OCI-LY3 (cell line): ENCODE measurements around the gene USP4.

ENCODE experiments used
- H2AFZ ChIP-seq: fragments of 200-600, 300-600 bp; shearing (Covaris generic); 2 replicates; pipeline ENCODE4 v1.6.0; 2014; ENCODE audit warnings: antibody characterized with exemption, low read depth, low read length
- H3K27ac ChIP-seq: fragments of 200-600, 300-600 bp; sonication (generic); 2 replicates; pipeline ENCODE4 v1.5.1; 2014; ENCODE audit warnings: mild to moderate bottlenecking, low read length, moderate library complexity, mixed read lengths
- H3K27me3 ChIP-seq: fragments of 200-600, 300-600 bp; sonication (generic); 2 replicates; pipeline ENCODE4 v1.6.1; 2014; ENCODE audit warnings: low read depth, low read length, mixed read lengths
- H3K36me3 ChIP-seq: fragments of 200-600, 300-600 bp; sonication (generic); replicated peaks from 2 replicates; pipeline ENCODE3; 2014; ENCODE audit warnings: low read depth, low read length, mixed read lengths
- H3K4me1 ChIP-seq: fragments of 300-600, 200-600 bp; sonication (generic); 2 replicates; pipeline ENCODE4 v1.6.1; 2014; ENCODE audit warnings: low read length, mixed read lengths
- H3K4me2 ChIP-seq: fragments of 200-600, 300-600 bp; sonication (generic); 2 replicates; pipeline ENCODE4 v1.6.1; 2014; ENCODE audit warnings: low read length, mixed read lengths
- H3K4me3 ChIP-seq: fragments of 300-600, 200-600 bp; sonication (generic); 2 replicates; pipeline ENCODE4 v1.5.1; 2014; ENCODE audit warnings: antibody characterized with exemption, mild to moderate bottlenecking, low read length, moderate library complexity
- H3K79me2 ChIP-seq: fragments of 300-600, 200-600 bp; shearing (Covaris generic); 2 replicates; pipeline ENCODE4 v1.6.1; 2014; ENCODE audit warnings: mild to moderate bottlenecking, low read length, mixed read lengths
- H3K9ac ChIP-seq: fragments of 300-600, 200-600 bp; shearing (Covaris generic); 2 replicates; pipeline ENCODE4 v1.6.0; 2014; ENCODE audit warnings: mild to moderate bottlenecking, low read length, moderate library complexity
- H3K9me3 ChIP-seq: fragments of 200-600, 300-600 bp; shearing (Covaris generic); 2 replicates; pipeline ENCODE4 v1.6.1; 2014; ENCODE audit warnings: low read length, mixed read lengths; ENCODE audit not compliant: insufficient read depth
- H4K20me1 ChIP-seq: fragments of 200-600, 300-600 bp; sonication (generic); 2 replicates; pipeline ENCODE4 v1.6.1; 2016; ENCODE audit warnings: low read length, mixed read lengths; ENCODE audit not compliant: insufficient read depth
- CTCF ChIP-seq: fragments of 200-600, 300-600 bp; sonication (generic); IDR thresholded peaks from 2 replicates; pipeline ENCODE4 v1.5.1; 2014; ENCODE audit warnings: antibody characterized with exemption, low read length, low read depth
- EZH2phosphoT487 ChIP-seq: fragments of 200-600 bp; shearing (Covaris generic); IDR thresholded peaks from 2 replicates; pipeline ENCODE4 v1.6.1; 2018; ENCODE audit warnings: antibody characterized with exemption, mixed run types, low read depth

USP4 gene

DNA sequence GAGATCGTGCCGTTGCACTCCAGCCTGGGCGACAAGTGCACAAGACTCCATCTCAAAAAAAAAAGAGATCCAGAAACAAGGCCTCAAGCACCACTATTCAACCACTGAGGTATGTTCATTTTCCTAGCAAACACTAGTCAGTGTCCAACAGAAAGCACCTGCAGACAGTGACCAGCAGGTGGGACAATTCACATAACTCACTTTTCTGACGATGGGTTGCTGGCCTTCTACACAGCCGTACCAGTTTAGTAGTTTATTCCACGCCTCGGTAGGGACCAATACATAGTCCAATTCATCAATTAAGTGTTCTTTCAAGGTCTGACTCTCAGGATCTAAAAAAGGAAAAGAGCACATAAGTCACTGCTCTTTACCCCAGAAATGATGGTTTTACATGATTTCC is 12.4 kb downstream of the USP4 start:
- TF ChIP-seq CTCF (peak; percentile 24), EZH2phosphoT487 (no peak)
- H3K9ac ChIP-seq = no peak overlapping the region

DNA sequence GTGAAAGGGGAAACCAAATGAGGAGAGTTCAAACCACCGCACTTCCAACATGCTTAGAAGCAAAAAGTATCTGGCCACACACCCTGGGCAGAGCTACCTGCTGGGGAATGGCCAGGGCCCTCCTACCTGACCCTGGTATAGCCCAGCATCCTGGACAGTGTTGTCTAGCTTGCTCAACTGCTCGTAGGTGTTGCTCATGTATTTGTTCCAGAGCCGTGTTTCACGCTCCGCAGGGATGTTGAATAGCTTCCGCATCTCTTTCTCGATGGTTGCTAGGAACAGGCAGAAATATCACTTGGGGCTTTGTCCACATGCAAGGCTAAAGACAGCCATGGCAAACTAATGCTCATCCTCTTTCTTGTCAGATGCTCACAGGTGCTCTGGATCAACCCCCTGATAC is 15.1 kb downstream of the USP4 start:
- peaks cover 55% of the 10 kb centered on the region for H3K36me3 ChIP-seq
- no peak overlapping the region for H3K4me3 ChIP-seq
- H4K20me1 ChIP-seq = no peaks in the 10 kb centered on the region
- no peaks in the 10 kb centered on the region for H3K79me2 ChIP-seq
- no peak overlapping the region for H3K9ac ChIP-seq
- H3K27me3 ChIP-seq = no peaks in the 10 kb centered on the region
- H3K9me3 ChIP-seq = no peaks in the 10 kb centered on the region
- no peak overlapping the region for H3K4me2 ChIP-seq
- no peak overlapping the region for H3K27ac ChIP-seq
- no peaks in the 10 kb centered on the region for H3K4me1 ChIP-seq
- no peak overlapping the region for H2AFZ ChIP-seq
- no peak for TF ChIP-seq EZH2phosphoT487
- TF ChIP-seq CTCF = no peak

More for the DNA sequence above, 12.4 kb downstream of the USP4 start:
- H3K4me2 ChIP-seq = no peak overlapping the region
- no peaks in the 10 kb centered on the region for H3K4me1 ChIP-seq
- no peaks in the 10 kb centered on the region for H3K9me3 ChIP-seq
- H3K36me3 ChIP-seq = peaks cover 43% of the 10 kb centered on the region
- no peak overlapping the region for H3K4me3 ChIP-seq
- H2AFZ ChIP-seq = no peak overlapping the region
- no peak overlapping the region for H3K27ac ChIP-seq
- no peaks in the 10 kb centered on the region for H3K27me3 ChIP-seq
- H3K79me2 ChIP-seq = no peaks in the 10 kb centered on the region
- H4K20me1 ChIP-seq = no peaks in the 10 kb centered on the region

DNA sequence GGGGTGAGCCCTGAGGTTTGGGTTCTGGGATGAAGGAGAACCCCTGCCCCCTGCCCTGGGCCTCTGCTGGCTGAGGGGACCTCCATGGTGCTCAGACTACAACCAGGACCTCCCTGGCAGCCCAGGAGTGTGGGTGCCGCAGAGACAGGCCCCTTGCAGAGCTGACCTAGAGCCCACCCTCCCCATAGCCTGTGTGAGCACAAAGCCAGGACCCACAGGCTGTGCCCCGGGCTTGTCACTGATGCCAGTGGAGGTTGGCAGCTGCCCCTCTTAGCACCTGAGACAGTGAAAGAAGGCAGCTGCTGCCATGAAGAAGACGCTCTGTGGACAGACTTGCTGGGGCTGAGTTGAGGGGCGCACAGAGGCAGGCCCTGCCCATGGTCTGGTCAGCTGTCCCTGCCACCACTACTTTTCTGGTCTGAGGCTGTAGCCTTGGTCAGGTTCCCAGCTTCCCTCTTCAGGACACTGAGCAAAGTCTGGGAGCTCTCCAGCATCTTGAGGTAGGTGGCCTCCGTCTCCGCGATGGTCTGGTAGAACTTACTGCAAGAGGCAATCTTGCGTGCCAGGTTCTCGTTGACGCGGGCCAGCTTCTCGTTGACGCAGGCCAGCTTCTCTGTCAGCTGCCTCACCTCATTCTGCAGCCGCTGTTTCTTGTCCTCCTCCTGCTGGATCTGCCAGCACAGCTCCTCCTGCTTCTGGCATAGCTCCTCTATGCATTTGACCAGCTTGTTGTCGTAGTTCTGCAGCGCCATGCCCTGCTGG is 23.0 kb downstream of the USP4 start:
- TF ChIP-seq CTCF (no peak), EZH2phosphoT487 (no peak)
- Histone ChIP-seq H3K4me1 (no peaks in the 10 kb centered on the region), H3K4me2 (no peak overlapping the region), H3K9me3 (no peaks in the 10 kb centered on the region), H3K4me3 (no peak overlapping the region), H2AFZ (no peak overlapping the region), H3K27me3 (no peaks in the 10 kb centered on the region), H3K27ac (no peak overlapping the region), H3K79me2 (no peaks in the 10 kb centered on the region), H3K36me3 (peaks cover 31% of the 10 kb centered on the region), H4K20me1 (no peaks in the 10 kb centered on the region), H3K9ac (no peak overlapping the region)

- no peak overlapping the region for H3K27ac ChIP-seq
- H3K4me2 ChIP-seq = no peak overlapping the region
Measured at GRCh38 chr3:49313896-49314688, 25.8 kb downstream of the USP4 start.

More at GRCh38 chr3:49313896-49314688, 25.8 kb downstream of the USP4 start:
- no peaks in the 10 kb centered on the region for H3K4me1 ChIP-seq
- H3K36me3 ChIP-seq = peaks cover 36% of the 10 kb centered on the region
- TF ChIP-seq CTCF = no peak
- TF ChIP-seq EZH2phosphoT487 = no peak
- H3K4me3 ChIP-seq = no peak overlapping the region
- H3K27me3 ChIP-seq = no peaks in the 10 kb centered on the region
- H3K79me2 ChIP-seq = no peaks in the 10 kb centered on the region
- H3K9me3 ChIP-seq = no peaks in the 10 kb centered on the region
- no peak overlapping the region for H3K9ac ChIP-seq
- no peaks in the 10 kb centered on the region for H4K20me1 ChIP-seq
- no peak overlapping the region for H2AFZ ChIP-seq
